ENCODE measurements around the gene PDLIM4.

DNA sequence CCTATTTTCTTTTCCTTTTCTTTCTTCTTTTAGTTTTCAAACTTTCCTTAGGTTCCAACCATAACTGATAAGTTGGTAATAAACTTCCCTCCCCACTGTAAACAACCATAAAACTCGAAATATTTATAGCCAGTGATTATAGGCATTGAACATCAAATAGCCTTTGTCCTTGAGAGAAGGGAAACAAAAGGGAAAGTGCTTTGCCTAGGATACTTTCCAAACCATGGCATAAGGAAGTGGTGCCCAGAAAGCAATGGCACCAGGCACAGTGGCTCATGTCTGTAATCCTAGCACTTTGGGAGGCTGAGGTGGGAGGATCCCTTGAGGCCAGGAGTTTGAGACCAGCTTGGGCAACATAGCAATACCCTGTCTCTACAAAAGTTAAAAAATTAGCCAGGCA, 11.9 kb upstream of the PDLIM4 start:
- TF ChIP-seq, protein P1, sequence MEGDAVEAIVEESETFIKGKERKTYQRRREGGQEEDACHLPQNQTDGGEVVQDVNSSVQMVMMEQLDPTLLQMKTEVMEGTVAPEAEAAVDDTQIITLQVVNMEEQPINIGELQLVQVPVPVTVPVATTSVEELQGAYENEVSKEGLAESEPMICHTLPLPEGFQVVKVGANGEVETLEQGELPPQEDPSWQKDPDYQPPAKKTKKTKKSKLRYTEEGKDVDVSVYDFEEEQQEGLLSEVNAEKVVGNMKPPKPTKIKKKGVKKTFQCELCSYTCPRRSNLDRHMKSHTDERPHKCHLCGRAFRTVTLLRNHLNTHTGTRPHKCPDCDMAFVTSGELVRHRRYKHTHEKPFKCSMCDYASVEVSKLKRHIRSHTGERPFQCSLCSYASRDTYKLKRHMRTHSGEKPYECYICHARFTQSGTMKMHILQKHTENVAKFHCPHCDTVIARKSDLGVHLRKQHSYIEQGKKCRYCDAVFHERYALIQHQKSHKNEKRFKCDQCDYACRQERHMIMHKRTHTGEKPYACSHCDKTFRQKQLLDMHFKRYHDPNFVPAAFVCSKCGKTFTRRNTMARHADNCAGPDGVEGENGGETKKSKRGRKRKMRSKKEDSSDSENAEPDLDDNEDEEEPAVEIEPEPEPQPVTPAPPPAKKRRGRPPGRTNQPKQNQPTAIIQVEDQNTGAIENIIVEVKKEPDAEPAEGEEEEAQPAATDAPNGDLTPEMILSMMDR (IDR thresholded peaks at IDR 0.05): no peak
- TF ChIP-seq POLR2A (IDR thresholded peaks at IDR 0.05): no peak

All from heart left ventricle (tissue), 13 donors.